Naive B cell (primary cell): ENCODE results near the gene VSTM4. TPM values are rescaled to one million over a fixed set of nuclear protein-coding genes. Genes with fewer than 3 reads are reported as not detected.
A peak's percentile ranks its signal among the peaks of the same experiment; 100 is the strongest.

ENCODE experiments used
- ATAC-seq, 2 donors: fragments of 150-1000 bp; cut with Tn5 transposase; 2 replicates each; pipeline ENCODE4 v1.10.0; 2021; ENCODE audit warnings: low read depth in 2 of 2, mild to moderate bottlenecking in 2 of 2, moderate library complexity in 2 of 2
- DNase-seq: peaks from one replicate; pipeline ENCODE4 v3.0.0; 2022
- H3K27ac Mint-ChIP-seq, 6 donors: one replicate each; pipeline ENCODE4 v1.8.0; 2020 to 2022; ENCODE audit warnings: mild to moderate bottlenecking in 6 of 6, mixed read lengths in 6 of 6, moderate library complexity in 5 of 6, inconsistent platforms in 2 of 6
- H3K27me3 Mint-ChIP-seq, 3 donors: one replicate each; pipeline ENCODE4 v1.8.0; 2021 to 2022; ENCODE audit warnings: mixed read lengths in 3 of 3, mild to moderate bottlenecking in 1 of 3
- H3K36me3 Mint-ChIP-seq, 2 donors: one replicate each; pipeline ENCODE4 v1.8.0; 2020 to 2022; ENCODE audit warnings: mixed read lengths in 2 of 2, inconsistent platforms in 1 of 2, mild to moderate bottlenecking in 1 of 2
- H3K4me1 Mint-ChIP-seq, 3 donors: one replicate each; pipeline ENCODE4 v1.8.0; 2020 to 2022; ENCODE audit warnings: mixed read lengths in 3 of 3, inconsistent platforms in 1 of 3, mild to moderate bottlenecking in 1 of 3, moderate library complexity in 1 of 3
- H3K4me3 Mint-ChIP-seq, 8 donors: one replicate each; pipeline ENCODE4 v1.8.0; 2020 to 2022; ENCODE audit warnings: mild to moderate bottlenecking in 8 of 8, mixed read lengths in 8 of 8, moderate library complexity in 8 of 8, inconsistent platforms in 2 of 8
- H3K9me3 Mint-ChIP-seq, 7 donors: one replicate each; pipeline ENCODE4 v1.8.0; 2020 to 2022; ENCODE audit warnings: mixed read lengths in 7 of 7, mild to moderate bottlenecking in 5 of 7, inconsistent platforms in 2 of 7, moderate library complexity in 1 of 7
- polyA plus RNA-seq, 6 donors: library from polyadenylated mRNA; unstranded; fragments of 300-500 nt; fragmentation: Illumina TruSeq; gene quantifications; one replicate each; pipeline ENCODE4 v1.2.3, GENCODE V29; 2021; ENCODE audit warnings: low read depth in 6 of 6

The VSTM4 gene
- polyA plus RNA-seq, 6 donors from 2014 or later: 0.04 to 0.17 (median 0.11) TPM; not detected in 3

- no peaks in the 10 kb centered on the region for H3K4me1 Mint-ChIP-seq
- ATAC-seq (no peak), DNase-seq (no peak)
- H3K27ac Mint-ChIP-seq: no peak overlapping the region
- peaks cover 24 to 27% (median 24%) of the 10 kb centered on the region in 3 donors for H3K27me3 Mint-ChIP-seq
- peaks cover 0 to 11% (median 0%) of the 10 kb centered on the region in 7 donors for H3K9me3 Mint-ChIP-seq
- no peaks in the 10 kb centered on the region for H3K36me3 Mint-ChIP-seq
- H3K4me3 Mint-ChIP-seq: no peak overlapping the region
Measured at GRCh38 chr10:49120911-49121310, 5.6 kb upstream of the VSTM4 start.

GRCh38 chr10:49119746-49120145, 4.4 kb upstream of the VSTM4 start:
- Mint-ChIP-seq H3K4me3 (no peak overlapping the region), H3K27ac (peak overlapping the region in 1 of 6 donors; percentile 30), H3K9me3 (peaks cover 0 to 5% (median 0%) of the 10 kb centered on the region in 7 donors), H3K36me3 (no peaks in the 10 kb centered on the region), H3K27me3 (peaks cover 26 to 31% (median 27%) of the 10 kb centered on the region in 3 donors), H3K4me1 (peaks cover 0 to 1% (median 0%) of the 10 kb centered on the region in 3 donors)
- ATAC-seq: no peak
- no peak for DNase-seq

GRCh38 chr10:49118430-49119074, 3.2 kb upstream of the VSTM4 start:
- peaks cover 0 to 4% (median 0%) of the 10 kb centered on the region in 7 donors for H3K9me3 Mint-ChIP-seq
- DNase-seq (no peak), ATAC-seq (no peak)
- peaks cover 29 to 42% (median 30%) of the 10 kb centered on the region in 3 donors for H3K27me3 Mint-ChIP-seq
- H3K4me1 Mint-ChIP-seq: peaks cover 0 to 5% (median 0%) of the 10 kb centered on the region in 3 donors
- no peaks in the 10 kb centered on the region for H3K36me3 Mint-ChIP-seq
- H3K27ac Mint-ChIP-seq: no peak overlapping the region
- H3K4me3 Mint-ChIP-seq: no peak overlapping the region

DNA sequence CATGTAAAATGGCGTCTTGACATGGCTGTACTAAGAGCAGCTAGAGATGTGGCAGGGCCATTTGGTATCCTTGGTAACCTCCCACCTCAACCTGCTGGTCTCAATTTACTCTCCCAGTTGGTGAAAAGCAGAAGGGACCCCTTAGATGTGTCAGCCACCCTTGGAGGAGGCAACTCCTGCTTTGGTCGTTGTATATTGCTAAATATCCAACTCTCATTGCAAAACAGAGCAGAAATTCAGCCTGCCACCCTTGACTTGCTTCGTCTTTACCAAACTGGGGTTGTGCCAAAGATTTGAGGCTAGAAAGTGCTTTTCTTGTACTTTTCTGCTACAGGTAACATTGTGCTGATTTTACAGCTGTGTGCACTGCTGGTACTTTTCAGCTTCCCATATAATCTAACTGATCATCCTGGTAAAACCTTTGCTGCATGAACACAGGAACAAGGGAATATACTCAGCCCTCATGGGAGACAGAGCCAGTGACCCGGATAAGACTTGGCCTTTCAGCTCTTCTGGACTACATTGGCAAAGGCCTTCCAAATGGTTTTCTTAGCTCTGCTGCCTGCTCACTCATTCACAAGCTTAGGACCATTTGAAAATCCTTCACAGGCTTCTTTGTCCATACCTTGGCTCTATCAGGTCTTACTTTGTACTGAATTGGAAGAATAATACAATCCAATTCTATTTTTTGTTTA, 2.2 kb upstream of the VSTM4 start:
- H3K27me3 Mint-ChIP-seq: peaks cover 30 to 40% (median 36%) of the 10 kb centered on the region in 3 donors
- H3K4me3 Mint-ChIP-seq: no peak overlapping the region
- peaks cover 0 to 4% (median 0%) of the 10 kb centered on the region in 7 donors for H3K9me3 Mint-ChIP-seq
- H3K36me3 Mint-ChIP-seq: no peaks in the 10 kb centered on the region
- no peak for DNase-seq
- peak overlapping the region in 1 of 6 donors; percentile 7 for H3K27ac Mint-ChIP-seq
- peaks cover 0 to 5% (median 0%) of the 10 kb centered on the region in 3 donors for H3K4me1 Mint-ChIP-seq
- no peak for ATAC-seq

DNA sequence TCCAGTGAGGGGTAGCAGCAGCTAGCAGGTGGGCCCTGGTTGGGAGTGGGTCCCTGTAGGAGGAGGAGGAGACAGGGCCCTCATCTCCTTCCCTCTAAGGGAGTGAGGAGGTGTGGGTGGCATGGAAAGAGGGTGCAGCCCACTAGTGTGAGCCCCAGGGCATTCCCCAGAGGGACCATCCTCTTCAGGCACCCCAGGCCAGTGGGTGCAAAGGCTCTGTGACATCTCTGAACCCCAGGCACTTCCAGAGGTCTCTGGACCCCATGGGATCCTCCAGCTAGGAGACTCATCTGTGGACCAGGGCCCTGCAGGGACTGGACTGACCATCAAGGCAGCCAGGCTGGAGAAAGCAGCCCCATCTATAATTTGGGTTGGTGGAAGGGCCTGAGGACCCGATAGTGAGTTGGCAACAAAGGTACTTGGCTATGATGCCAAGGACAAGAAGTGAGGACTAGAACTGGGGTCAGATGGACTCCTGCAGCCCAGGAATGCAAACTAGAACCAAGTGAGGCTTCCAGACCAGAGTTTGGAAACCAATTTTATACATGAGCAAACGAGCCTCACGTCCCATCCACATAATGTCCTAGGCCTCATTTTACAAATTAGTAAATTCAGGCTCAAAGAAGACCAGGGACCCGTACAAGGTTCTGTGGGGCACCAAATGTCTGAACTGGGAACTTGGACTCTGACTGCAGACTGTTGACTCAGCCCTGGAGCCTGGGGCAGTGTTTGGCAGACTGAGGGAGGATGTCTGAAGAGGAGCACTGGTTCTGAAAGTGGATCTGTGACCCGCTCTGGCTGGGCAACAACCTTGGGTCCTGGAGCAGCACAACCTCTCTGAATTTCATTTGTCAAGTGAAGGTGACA, 1.4 kb upstream of the VSTM4 start:
- ATAC-seq (no peak), DNase-seq (no peak)
- Mint-ChIP-seq H3K27me3 (peaks cover 27 to 40% (median 36%) of the 10 kb centered on the region in 3 donors), H3K27ac (no peak overlapping the region), H3K4me1 (peaks cover 0 to 5% (median 0%) of the 10 kb centered on the region in 3 donors), H3K4me3 (peak overlapping the region in 1 of 8 donors; percentile 51), H3K9me3 (peaks cover 0 to 2% (median 0%) of the 10 kb centered on the region in 7 donors), H3K36me3 (no peaks in the 10 kb centered on the region)

DNA sequence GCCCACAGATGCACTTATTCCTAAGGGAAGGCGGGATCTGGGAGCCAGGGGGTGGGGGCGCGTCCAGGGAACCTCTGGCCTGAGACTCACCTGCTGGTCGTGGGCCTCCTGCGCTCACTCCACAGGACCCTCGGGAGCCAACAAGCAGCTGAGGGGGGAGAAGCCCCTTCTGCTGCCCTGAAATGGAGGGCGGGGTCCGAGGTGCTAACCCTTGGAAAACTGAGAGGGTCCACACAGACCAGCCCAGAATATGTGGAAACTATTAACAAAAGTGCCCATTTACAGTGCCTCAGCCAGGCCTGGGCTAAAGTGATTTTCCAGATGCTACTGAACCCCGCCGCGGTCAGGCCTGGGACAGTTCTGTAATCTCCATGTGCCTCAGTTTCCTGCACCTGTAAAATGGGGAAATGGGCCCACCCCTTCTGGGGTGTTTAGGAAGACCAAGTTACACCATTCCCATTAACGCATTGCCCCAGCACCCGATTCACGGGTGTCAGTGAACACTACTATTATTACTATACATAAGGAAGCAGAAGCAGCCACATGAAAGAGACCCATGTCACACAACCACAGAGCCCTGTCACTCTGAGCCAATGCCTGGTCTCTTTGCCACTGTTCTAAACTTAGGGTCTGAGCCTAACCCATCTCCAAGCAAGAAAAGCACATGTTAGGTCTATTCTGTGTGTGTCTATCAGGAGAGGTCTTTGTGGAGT, 630 bp upstream of the VSTM4 start:
- ATAC-seq: no peak
- H3K27me3 Mint-ChIP-seq: peaks cover 23 to 38% (median 36%) of the 10 kb centered on the region in 3 donors

DNA sequence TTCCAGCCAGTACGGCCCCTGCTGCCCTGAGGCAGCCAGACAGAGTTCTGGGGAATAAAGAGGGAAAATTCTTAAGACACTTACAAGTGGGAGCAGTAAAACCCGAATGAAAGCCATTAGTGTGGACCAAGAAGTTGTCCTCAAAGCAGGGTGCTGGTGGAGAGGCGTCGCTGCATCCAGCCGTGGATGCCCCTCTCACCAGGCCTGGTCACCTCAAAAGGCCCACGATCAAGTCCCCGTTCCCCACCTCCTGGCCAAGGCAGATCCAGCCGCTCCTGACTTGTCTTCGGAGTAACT, 656 bp downstream of the VSTM4 start:
- no peak for DNase-seq
- peak overlapping the region in 6 of 8 donors; percentile 5 to 80 (median 56) for H3K4me3 Mint-ChIP-seq
- no peak overlapping the region for H3K27ac Mint-ChIP-seq
- peaks cover 0 to 5% (median 0%) of the 10 kb centered on the region in 3 donors for H3K4me1 Mint-ChIP-seq
- ATAC-seq: no peak
- H3K36me3 Mint-ChIP-seq: no peaks in the 10 kb centered on the region
- peaks cover 23 to 43% (median 36%) of the 10 kb centered on the region in 3 donors for H3K27me3 Mint-ChIP-seq
- H3K9me3 Mint-ChIP-seq: no peaks in the 10 kb centered on the region

More for the DNA sequence above, 630 bp upstream of the VSTM4 start:
- H3K9me3 Mint-ChIP-seq: no peaks in the 10 kb centered on the region
- peak overlapping the region in 4 of 8 donors; percentile 30 to 64 (median 52) for H3K4me3 Mint-ChIP-seq
- DNase-seq: no peak
- no peaks in the 10 kb centered on the region for H3K36me3 Mint-ChIP-seq
- H3K27ac Mint-ChIP-seq: no peak overlapping the region
- peaks cover 0 to 5% (median 0%) of the 10 kb centered on the region in 3 donors for H3K4me1 Mint-ChIP-seq

GRCh38 chr10:49113741-49114141, 1.6 kb downstream of the VSTM4 start:
- peaks cover 0 to 5% (median 0%) of the 10 kb centered on the region in 3 donors for H3K4me1 Mint-ChIP-seq

GRCh38 chr10:49112851-49113250, 2.5 kb downstream of the VSTM4 start:
- Mint-ChIP-seq H3K27ac (no peak overlapping the region), H3K4me3 (no peak overlapping the region), H3K36me3 (no peaks in the 10 kb centered on the region), H3K9me3 (no peaks in the 10 kb centered on the region), H3K27me3 (peaks cover 15 to 36% (median 28%) of the 10 kb centered on the region in 3 donors), H3K4me1 (peaks cover 0 to 5% (median 0%) of the 10 kb centered on the region in 3 donors)
- ATAC-seq (no peak), DNase-seq (no peak)

More at GRCh38 chr10:49113741-49114141, 1.6 kb downstream of the VSTM4 start:
- ATAC-seq (no peak), DNase-seq (no peak)
- H3K9me3 Mint-ChIP-seq: no peaks in the 10 kb centered on the region
- H3K36me3 Mint-ChIP-seq: no peaks in the 10 kb centered on the region
- peak overlapping the region in 2 of 8 donors; percentile 10 to 37 for H3K4me3 Mint-ChIP-seq
- no peak overlapping the region for H3K27ac Mint-ChIP-seq
- H3K27me3 Mint-ChIP-seq: peaks cover 23 to 43% (median 33%) of the 10 kb centered on the region in 3 donors

- Mint-ChIP-seq H3K4me1 (peaks cover 0 to 5% (median 0%) of the 10 kb centered on the region in 3 donors), H3K9me3 (no peaks in the 10 kb centered on the region), H3K27me3 (peaks cover 15 to 36% (median 23%) of the 10 kb centered on the region in 3 donors), H3K27ac (peak overlapping the region in 1 of 6 donors; percentile 60), H3K36me3 (no peaks in the 10 kb centered on the region), H3K4me3 (no peak overlapping the region)
- DNase-seq (no peak), ATAC-seq (no peak)
Measured at GRCh38 chr10:49112098-49112497, 3.2 kb downstream of the VSTM4 start.

DNA sequence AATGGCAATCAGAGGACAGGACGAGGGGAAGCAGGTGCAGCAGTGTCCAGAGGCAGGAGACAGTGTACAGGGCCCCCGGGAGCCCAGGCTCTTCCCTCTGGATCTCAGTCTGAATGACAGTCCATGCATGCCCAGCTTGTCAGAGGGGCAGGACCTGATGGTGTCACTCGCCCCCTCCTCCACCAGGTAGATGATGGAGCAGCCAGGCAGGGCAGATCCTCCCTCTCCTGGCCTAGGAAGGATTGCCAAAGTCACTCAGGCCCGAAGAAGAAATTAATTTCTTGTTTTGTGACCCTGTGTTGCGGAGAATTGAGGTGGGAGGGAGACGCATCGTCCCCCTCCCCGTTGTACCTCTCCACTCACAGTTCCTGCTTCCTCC, 4.0 kb downstream of the VSTM4 start:
- DNase-seq (no peak), ATAC-seq (no peak)
- Mint-ChIP-seq H3K4me3 (no peak overlapping the region), H3K4me1 (peaks cover 0 to 5% (median 0%) of the 10 kb centered on the region in 3 donors), H3K27ac (no peak overlapping the region), H3K9me3 (no peaks in the 10 kb centered on the region), H3K27me3 (peaks cover 11 to 33% (median 23%) of the 10 kb centered on the region in 3 donors), H3K36me3 (no peaks in the 10 kb centered on the region)

- Mint-ChIP-seq H3K4me3 (no peak overlapping the region), H3K27me3 (peaks cover 6 to 27% (median 18%) of the 10 kb centered on the region in 3 donors), H3K27ac (peak overlapping the region in 1 of 6 donors; percentile 21), H3K9me3 (no peaks in the 10 kb centered on the region), H3K4me1 (peaks cover 0 to 5% (median 0%) of the 10 kb centered on the region in 3 donors), H3K36me3 (no peaks in the 10 kb centered on the region)
- ATAC-seq (no peak), DNase-seq (no peak)
Measured at GRCh38 chr10:49110684-49111319, 4.5 kb downstream of the VSTM4 start.
